ENCODE data around the gene KCNK3. TPM values are rescaled to one million over a fixed set of nuclear protein-coding genes. Genes with fewer than 3 reads are reported as not detected.

The KCNK3 gene
- total RNA-seq, 1 donor from 2014 or later: 25.4 TPM

DNA sequence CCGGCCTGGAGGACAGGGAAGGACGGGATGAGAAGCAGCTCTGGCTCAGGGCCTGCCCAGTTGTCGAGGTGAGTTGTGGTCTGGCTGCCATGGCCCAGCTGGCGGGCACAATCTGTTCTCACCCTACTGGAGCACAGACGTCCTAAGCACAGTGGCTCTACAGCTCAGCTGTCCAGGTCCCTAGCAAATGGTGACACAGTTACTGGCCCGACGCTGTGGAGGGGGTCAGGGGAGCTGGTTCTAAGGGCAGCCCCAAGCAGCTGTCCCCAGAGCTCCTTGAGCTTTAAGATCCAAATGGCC is 32.9 kb downstream of the KCNK3 start:
- no peak for DNase-seq
- Histone ChIP-seq H3K4me1 (peaks cover 35% of the 10 kb centered on the region), H3K4me3 (no peak overlapping the region), H3K27me3 (no peaks in the 10 kb centered on the region), H3K27ac (peak overlapping the region; percentile 68), H3K36me3 (no peaks in the 10 kb centered on the region), H3K9me3 (no peaks in the 10 kb centered on the region)
- intact Hi-C loops (cut with DNase I): no loop called here
- TF ChIP-seq, protein P1, sequence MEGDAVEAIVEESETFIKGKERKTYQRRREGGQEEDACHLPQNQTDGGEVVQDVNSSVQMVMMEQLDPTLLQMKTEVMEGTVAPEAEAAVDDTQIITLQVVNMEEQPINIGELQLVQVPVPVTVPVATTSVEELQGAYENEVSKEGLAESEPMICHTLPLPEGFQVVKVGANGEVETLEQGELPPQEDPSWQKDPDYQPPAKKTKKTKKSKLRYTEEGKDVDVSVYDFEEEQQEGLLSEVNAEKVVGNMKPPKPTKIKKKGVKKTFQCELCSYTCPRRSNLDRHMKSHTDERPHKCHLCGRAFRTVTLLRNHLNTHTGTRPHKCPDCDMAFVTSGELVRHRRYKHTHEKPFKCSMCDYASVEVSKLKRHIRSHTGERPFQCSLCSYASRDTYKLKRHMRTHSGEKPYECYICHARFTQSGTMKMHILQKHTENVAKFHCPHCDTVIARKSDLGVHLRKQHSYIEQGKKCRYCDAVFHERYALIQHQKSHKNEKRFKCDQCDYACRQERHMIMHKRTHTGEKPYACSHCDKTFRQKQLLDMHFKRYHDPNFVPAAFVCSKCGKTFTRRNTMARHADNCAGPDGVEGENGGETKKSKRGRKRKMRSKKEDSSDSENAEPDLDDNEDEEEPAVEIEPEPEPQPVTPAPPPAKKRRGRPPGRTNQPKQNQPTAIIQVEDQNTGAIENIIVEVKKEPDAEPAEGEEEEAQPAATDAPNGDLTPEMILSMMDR (IDR thresholded peaks at IDR 0.05): no peak
- ATAC-seq: no peak

DNA sequence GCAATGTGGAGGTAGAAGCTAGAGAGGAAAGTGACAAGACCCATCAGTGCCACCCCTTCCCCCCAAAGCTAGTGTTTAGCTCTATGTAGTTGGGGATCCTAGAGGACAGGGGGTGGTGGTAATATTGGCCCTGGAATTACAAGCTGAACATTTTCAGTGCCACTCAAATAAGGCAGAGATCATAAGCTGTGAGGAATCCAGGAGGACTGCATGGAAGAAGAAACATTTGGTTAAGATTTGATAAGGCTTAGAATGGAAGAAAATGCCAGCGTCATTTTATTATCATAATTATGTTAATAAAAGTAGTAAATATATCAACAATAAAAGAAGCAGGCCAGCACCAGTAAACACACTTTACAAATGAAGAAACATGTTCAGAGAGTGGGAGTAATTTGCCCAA is 33.7 kb downstream of the KCNK3 start:
- H3K27ac ChIP-seq: no peak overlapping the region
- TF ChIP-seq, protein P1 (IDR thresholded peaks at IDR 0.05): no peak
- H3K4me1 ChIP-seq: peaks cover 28% of the 10 kb centered on the region
- no peaks in the 10 kb centered on the region for H3K36me3 ChIP-seq
- no peaks in the 10 kb centered on the region for H3K27me3 ChIP-seq
- intact Hi-C loops (cut with DNase I): no loop called here
- H3K4me3 ChIP-seq: no peak overlapping the region
- DNase-seq (no peak), ATAC-seq (no peak)
- H3K9me3 ChIP-seq: no peaks in the 10 kb centered on the region

DNA sequence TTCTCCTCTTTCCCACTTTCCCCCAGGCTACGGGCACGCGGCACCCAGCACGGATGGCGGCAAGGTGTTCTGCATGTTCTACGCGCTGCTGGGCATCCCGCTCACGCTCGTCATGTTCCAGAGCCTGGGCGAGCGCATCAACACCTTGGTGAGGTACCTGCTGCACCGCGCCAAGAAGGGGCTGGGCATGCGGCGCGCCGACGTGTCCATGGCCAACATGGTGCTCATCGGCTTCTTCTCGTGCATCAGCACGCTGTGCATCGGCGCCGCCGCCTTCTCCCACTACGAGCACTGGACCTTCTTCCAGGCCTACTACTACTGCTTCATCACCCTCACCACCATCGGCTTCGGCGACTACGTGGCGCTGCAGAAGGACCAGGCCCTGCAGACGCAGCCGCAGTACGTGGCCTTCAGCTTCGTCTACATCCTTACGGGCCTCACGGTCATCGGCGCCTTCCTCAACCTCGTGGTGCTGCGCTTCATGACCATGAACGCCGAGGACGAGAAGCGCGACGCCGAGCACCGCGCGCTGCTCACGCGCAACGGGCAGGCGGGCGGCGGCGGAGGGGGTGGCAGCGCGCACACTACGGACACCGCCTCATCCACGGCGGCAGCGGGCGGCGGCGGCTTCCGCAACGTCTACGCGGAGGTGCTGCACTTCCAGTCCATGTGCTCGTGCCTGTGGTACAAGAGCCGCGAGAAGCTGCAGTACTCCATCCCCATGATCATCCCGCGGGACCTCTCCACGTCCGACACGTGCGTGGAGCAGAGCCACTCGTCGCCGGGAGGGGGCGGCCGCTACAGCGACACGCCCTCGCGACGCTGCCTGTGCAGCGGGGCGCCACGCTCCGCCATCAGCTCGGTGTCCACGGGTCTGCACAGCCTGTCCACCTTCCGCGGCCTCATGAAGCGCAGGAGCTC is 35.4 kb downstream of the KCNK3 start:
- H3K27ac ChIP-seq: no peak overlapping the region
- intact Hi-C loops (cut with DNase I): no loop called here
- ATAC-seq (peak; percentile 24), DNase-seq (no peak)
- TF ChIP-seq, protein P1 (IDR thresholded peaks at IDR 0.05): peak; percentile 25
- H3K36me3 ChIP-seq: no peaks in the 10 kb centered on the region
- no peaks in the 10 kb centered on the region for H3K9me3 ChIP-seq
- peaks cover 17% of the 10 kb centered on the region for H3K4me1 ChIP-seq
- H3K4me3 ChIP-seq: no peak overlapping the region
- H3K27me3 ChIP-seq: no peaks in the 10 kb centered on the region

DNA sequence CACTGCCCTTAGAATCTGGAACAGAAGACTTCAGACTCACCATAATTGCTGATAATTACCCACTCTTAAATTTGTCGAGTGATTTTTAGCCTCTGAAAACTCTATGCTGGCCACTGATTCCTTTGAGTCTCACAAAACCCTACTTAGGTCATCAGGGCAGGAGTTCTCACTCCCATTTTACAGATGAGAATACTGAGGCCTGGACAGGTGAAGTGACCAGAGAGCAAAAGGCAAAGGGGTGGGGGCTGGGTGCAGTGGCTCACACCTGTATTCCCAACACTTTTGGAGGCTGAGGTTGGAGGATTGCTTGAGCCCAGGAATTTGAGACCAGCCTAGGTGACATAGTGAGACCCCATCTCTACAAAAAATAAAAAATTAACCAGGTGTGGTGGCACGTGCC is 36.8 kb downstream of the KCNK3 start:
- Histone ChIP-seq H3K27ac (no peak overlapping the region), H3K4me1 (peaks cover 5% of the 10 kb centered on the region), H3K36me3 (no peaks in the 10 kb centered on the region), H3K9me3 (no peaks in the 10 kb centered on the region), H3K4me3 (no peak overlapping the region), H3K27me3 (no peaks in the 10 kb centered on the region)
- no peak for ATAC-seq
- intact Hi-C loops (cut with DNase I): no loop called here
- TF ChIP-seq, protein P1 (IDR thresholded peaks at IDR 0.05): no peak
- no peak for DNase-seq

DNA sequence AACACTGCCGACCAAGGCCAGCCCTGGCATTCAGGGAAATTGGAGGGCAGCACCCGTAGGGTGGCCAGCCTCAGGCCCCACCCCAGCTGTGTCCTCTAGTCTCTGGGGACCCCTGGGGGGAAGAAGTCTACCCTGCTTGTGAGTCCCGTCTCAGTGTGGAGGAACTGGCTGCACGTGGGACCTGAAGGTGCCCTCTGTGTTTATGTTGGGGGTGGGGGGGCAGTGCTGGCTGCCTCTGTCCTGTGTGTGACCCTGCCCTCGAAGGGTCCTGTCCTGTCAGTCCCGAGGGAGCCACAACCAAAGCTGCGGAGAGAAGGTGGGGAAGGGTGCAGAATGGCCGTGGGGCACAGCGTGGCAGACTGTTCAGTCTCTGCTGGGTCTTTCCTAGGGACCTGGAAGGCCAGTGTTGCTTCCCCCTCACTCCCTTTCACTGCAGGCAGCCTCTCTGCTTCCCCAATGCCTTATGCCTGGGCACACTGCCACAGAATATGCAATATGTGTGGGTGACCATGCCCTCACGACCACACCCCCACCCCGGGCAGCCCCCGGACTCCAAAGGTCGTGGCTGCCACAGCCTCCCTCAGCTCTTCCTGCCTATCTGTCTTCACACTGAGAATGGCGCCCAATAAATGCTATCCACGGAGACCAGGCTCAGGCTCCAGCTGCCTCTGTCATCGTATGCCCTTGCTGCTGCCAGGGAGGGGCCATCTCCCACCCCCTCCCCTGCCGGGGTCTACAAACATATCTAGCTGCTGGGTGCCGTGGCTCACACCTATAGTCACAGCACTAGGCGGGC is 38.2 kb downstream of the KCNK3 start:
- no peaks in the 10 kb centered on the region for H3K9me3 ChIP-seq
- H3K27ac ChIP-seq: no peak overlapping the region
- H3K27me3 ChIP-seq: no peaks in the 10 kb centered on the region
- no peak overlapping the region for H3K4me3 ChIP-seq
- H3K36me3 ChIP-seq: no peaks in the 10 kb centered on the region
- TF ChIP-seq, protein P1 (IDR thresholded peaks at IDR 0.05): no peak
- H3K4me1 ChIP-seq: no peaks in the 10 kb centered on the region
- DNase-seq (no peak), ATAC-seq (no peak)
- intact Hi-C loops (cut with DNase I): no loop called here
